Measurements from ENCODE around the gene ZNF680.

ZNF680 gene

DNA sequence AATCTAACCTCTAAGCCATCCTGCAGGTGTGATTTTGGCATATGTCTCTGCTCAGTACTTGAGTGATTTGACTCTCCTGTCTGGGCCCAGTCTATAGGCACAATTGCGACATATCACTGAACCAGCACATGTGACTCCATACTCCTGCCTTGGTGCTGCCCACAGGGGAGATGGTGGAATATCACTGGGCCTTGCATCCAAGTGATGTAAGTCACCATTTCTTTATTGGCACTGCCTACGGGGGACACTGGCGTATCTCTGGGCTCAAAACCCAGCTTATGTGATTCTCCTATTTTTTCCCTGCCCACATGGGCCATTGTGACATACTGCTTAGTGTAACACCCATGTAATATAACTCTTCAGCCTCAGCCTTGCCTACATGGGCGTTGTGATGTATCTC, 48.1 kb upstream of the ZNF680 start:
- no peak for TF ChIP-seq EZH2 (IDR thresholded peaks at IDR 0.05; ENCODE audit: borderline replicate concordance, low read length)
- H3K9ac ChIP-seq (ENCODE audit: low read length) = no peak overlapping the region
- H3K27ac ChIP-seq (ENCODE audit: low read depth, low read length, poor library complexity, severe bottlenecking) = no peak overlapping the region
- no peaks in the 10 kb centered on the region for H4K20me1 ChIP-seq (ENCODE audit: insufficient read depth, low read length)
- H3K4me1 ChIP-seq (ENCODE audit: insufficient read depth, low read length, severe bottlenecking) = no peaks in the 10 kb centered on the region
- H3K79me2 ChIP-seq (ENCODE audit: insufficient read depth, low read length) = no peaks in the 10 kb centered on the region
- H3K9me2 ChIP-seq (ENCODE audit: low read depth, low read length) = no peaks in the 10 kb centered on the region
- H3K27me3 ChIP-seq (ENCODE audit: insufficient read depth, low read length) = no peaks in the 10 kb centered on the region
- H3K36me3 ChIP-seq (ENCODE audit: insufficient read depth, low read length) = no peaks in the 10 kb centered on the region
- no peak overlapping the region for H3K4me2 ChIP-seq (ENCODE audit: low read length)
- no peaks in the 10 kb centered on the region for H3F3A ChIP-seq (ENCODE audit: insufficient read depth, low read length)
- H3K4me3 ChIP-seq (ENCODE audit: low read depth, low read length, poor library complexity, severe bottlenecking) = no peak overlapping the region
- no peaks in the 10 kb centered on the region for H3K9me3 ChIP-seq (ENCODE audit: low read length)
- no peak overlapping the region for H2AFZ ChIP-seq (ENCODE audit: low read length)

DNA sequence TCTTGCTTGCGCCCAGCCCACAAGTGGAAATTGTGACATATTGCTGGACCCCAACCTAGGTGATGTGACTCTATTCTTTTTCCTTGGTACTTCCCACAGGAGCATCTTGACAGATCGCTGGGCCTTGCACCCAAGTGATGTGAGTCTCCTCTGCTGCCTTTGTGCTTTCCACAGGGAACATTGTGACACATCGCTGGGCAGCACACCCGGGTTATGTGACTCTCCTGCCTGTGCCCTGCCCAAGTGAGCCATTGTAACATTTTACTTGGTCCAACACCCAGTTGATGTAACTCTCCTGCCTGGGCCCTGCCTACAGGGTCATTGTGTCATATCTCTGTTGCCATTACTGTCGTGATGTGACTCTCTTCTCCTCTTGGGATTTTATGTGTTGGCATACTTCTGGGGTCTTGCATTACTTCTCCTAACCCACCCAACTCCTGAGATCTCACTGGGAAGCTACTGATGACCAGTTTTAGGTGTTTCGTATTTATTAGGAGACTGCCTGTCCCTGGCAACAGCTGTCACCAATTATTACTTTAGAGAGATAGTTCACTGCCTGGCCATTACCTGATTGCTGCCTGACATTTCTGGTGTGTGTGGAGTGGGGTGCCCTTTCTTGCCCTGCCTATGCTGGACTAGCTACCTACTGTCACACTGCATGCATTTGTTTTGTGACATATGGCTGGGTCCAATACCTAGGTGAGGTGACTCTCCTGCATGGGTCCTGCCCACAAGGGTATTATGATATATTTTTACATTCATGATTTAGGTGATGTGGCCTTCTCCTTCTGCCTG, 45.4 kb upstream of the ZNF680 start:
- no peaks in the 10 kb centered on the region for H4K20me1 ChIP-seq (ENCODE audit: insufficient read depth, low read length)
- TF ChIP-seq, protein P1, sequence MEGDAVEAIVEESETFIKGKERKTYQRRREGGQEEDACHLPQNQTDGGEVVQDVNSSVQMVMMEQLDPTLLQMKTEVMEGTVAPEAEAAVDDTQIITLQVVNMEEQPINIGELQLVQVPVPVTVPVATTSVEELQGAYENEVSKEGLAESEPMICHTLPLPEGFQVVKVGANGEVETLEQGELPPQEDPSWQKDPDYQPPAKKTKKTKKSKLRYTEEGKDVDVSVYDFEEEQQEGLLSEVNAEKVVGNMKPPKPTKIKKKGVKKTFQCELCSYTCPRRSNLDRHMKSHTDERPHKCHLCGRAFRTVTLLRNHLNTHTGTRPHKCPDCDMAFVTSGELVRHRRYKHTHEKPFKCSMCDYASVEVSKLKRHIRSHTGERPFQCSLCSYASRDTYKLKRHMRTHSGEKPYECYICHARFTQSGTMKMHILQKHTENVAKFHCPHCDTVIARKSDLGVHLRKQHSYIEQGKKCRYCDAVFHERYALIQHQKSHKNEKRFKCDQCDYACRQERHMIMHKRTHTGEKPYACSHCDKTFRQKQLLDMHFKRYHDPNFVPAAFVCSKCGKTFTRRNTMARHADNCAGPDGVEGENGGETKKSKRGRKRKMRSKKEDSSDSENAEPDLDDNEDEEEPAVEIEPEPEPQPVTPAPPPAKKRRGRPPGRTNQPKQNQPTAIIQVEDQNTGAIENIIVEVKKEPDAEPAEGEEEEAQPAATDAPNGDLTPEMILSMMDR (IDR thresholded peaks at IDR 0.05; ENCODE audit: low read length) = no peak
- no peak for TF ChIP-seq EZH2 (IDR thresholded peaks at IDR 0.05; ENCODE audit: borderline replicate concordance, low read length)
- no peaks in the 10 kb centered on the region for H3K27me3 ChIP-seq (ENCODE audit: insufficient read depth, low read length)
- H2AFZ ChIP-seq (ENCODE audit: low read length) = no peak overlapping the region
- no peaks in the 10 kb centered on the region for H3F3A ChIP-seq (ENCODE audit: insufficient read depth, low read length)
- no peak overlapping the region for H3K27ac ChIP-seq (ENCODE audit: low read depth, low read length, poor library complexity, severe bottlenecking)
- H3K9me3 ChIP-seq (ENCODE audit: low read length) = no peaks in the 10 kb centered on the region
- no peak overlapping the region for H3K4me3 ChIP-seq (ENCODE audit: low read depth, low read length, poor library complexity, severe bottlenecking)
- no peaks in the 10 kb centered on the region for H3K4me1 ChIP-seq (ENCODE audit: insufficient read depth, low read length, severe bottlenecking)
- no peak overlapping the region for H3K9ac ChIP-seq (ENCODE audit: low read length)
- no peaks in the 10 kb centered on the region for H3K9me2 ChIP-seq (ENCODE audit: low read depth, low read length)
- no peak overlapping the region for H3K4me2 ChIP-seq (ENCODE audit: low read length)
- no peaks in the 10 kb centered on the region for H3K36me3 ChIP-seq (ENCODE audit: insufficient read depth, low read length)
- no peaks in the 10 kb centered on the region for H3K79me2 ChIP-seq (ENCODE audit: insufficient read depth, low read length)

DNA sequence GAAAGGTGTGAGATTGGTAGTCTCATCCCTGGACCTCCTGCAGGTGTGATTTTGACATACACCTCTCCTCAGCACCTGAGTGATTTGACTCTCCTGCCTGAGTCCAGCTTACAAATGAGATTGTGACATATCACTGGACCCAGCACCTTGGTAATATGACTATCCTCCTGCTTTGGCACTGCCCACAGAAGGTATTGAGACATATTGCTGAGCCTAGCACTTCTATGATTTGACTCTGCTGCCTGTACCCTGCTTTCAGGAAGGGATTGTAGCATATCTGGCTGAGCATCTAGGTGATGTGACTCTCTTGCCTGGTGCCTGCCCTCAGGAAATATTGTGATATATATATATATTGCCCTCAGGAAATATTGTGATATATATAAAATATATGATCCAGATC, 43.5 kb upstream of the ZNF680 start:
- no peaks in the 10 kb centered on the region for H3K9me3 ChIP-seq (ENCODE audit: low read length)
- H2AFZ ChIP-seq (ENCODE audit: low read length) = no peak overlapping the region
- H3K27ac ChIP-seq (ENCODE audit: low read depth, low read length, poor library complexity, severe bottlenecking) = no peak overlapping the region
- H3K4me2 ChIP-seq (ENCODE audit: low read length) = no peak overlapping the region
- no peaks in the 10 kb centered on the region for H3K4me1 ChIP-seq (ENCODE audit: insufficient read depth, low read length, severe bottlenecking)
- TF ChIP-seq, protein P1 (IDR thresholded peaks at IDR 0.05; ENCODE audit: low read length) = no peak
- no peak for TF ChIP-seq EZH2 (IDR thresholded peaks at IDR 0.05; ENCODE audit: borderline replicate concordance, low read length)
- H3K36me3 ChIP-seq (ENCODE audit: insufficient read depth, low read length) = no peaks in the 10 kb centered on the region
- H3K4me3 ChIP-seq (ENCODE audit: low read depth, low read length, poor library complexity, severe bottlenecking) = no peak overlapping the region
- H3K9me2 ChIP-seq (ENCODE audit: low read depth, low read length) = no peaks in the 10 kb centered on the region
- H4K20me1 ChIP-seq (ENCODE audit: insufficient read depth, low read length) = no peaks in the 10 kb centered on the region
- H3K79me2 ChIP-seq (ENCODE audit: insufficient read depth, low read length) = no peaks in the 10 kb centered on the region
- no peak overlapping the region for H3K9ac ChIP-seq (ENCODE audit: low read length)
- no peaks in the 10 kb centered on the region for H3K27me3 ChIP-seq (ENCODE audit: insufficient read depth, low read length)
- no peaks in the 10 kb centered on the region for H3F3A ChIP-seq (ENCODE audit: insufficient read depth, low read length)

DNA sequence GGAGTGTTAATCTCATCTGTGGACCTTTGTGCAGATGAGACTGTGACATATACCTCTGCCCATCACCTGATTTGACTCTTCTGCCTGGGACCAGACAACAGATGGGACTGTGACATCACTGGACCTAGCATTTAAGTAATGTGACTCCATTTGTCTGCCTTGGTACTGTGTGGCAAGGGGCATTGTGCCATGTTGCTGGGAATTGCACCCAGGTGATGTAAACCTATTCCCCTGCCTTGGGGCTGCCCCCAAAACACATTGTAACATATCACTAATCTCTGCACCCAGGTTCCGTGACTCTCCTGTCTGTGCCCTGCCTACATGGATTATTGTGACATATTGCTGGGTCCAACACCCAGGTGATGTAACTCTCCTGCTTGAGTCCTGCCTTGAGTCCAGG, 40.4 kb upstream of the ZNF680 start:
- H3K9me3 ChIP-seq (ENCODE audit: low read length) = no peaks in the 10 kb centered on the region
- no peaks in the 10 kb centered on the region for H3K4me1 ChIP-seq (ENCODE audit: insufficient read depth, low read length, severe bottlenecking)
- H3K36me3 ChIP-seq (ENCODE audit: insufficient read depth, low read length) = no peaks in the 10 kb centered on the region
- no peaks in the 10 kb centered on the region for H3K27me3 ChIP-seq (ENCODE audit: insufficient read depth, low read length)
- no peaks in the 10 kb centered on the region for H3F3A ChIP-seq (ENCODE audit: insufficient read depth, low read length)
- no peak overlapping the region for H3K4me2 ChIP-seq (ENCODE audit: low read length)
- no peak overlapping the region for H3K4me3 ChIP-seq (ENCODE audit: low read depth, low read length, poor library complexity, severe bottlenecking)
- H3K27ac ChIP-seq (ENCODE audit: low read depth, low read length, poor library complexity, severe bottlenecking) = no peak overlapping the region
- no peak overlapping the region for H2AFZ ChIP-seq (ENCODE audit: low read length)
- TF ChIP-seq, protein P1 (IDR thresholded peaks at IDR 0.05; ENCODE audit: low read length) = no peak
- TF ChIP-seq EZH2 (IDR thresholded peaks at IDR 0.05; ENCODE audit: borderline replicate concordance, low read length) = no peak
- no peaks in the 10 kb centered on the region for H4K20me1 ChIP-seq (ENCODE audit: insufficient read depth, low read length)
- H3K79me2 ChIP-seq (ENCODE audit: insufficient read depth, low read length) = no peaks in the 10 kb centered on the region
- no peak overlapping the region for H3K9ac ChIP-seq (ENCODE audit: low read length)
- H3K9me2 ChIP-seq (ENCODE audit: low read depth, low read length) = no peaks in the 10 kb centered on the region

All from OCI-LY1 (cell line).